Hepatocyte (in vitro differentiated cells): Measurements from ENCODE around the gene GRK6. TPM values are rescaled to one million over a fixed set of nuclear protein-coding genes. Genes with fewer than 3 reads are reported as not detected.

ENCODE experiments used
- DNase-seq: peaks from one replicate; pipeline ENCODE4 v3.0.0-alpha.2; 2016; ENCODE audit warnings: low spot score
- H2AFZ ChIP-seq: fragments of 200-600 bp; sonication (generic); 2 replicates; pipeline ENCODE4 v1.6.0; 2016; ENCODE audit warnings: antibody characterized with exemption, mild to moderate bottlenecking
- H3K27ac ChIP-seq: fragments of 200-600 bp; sonication (generic); 2 replicates; pipeline ENCODE4 v1.5.1; 2016; ENCODE audit warnings: mild to moderate bottlenecking
- H3K27me3 ChIP-seq: fragments of 200-600 bp; sonication (generic); 2 replicates; pipeline ENCODE4 v1.6.1; 2016
- H3K36me3 ChIP-seq: fragments of 200-600 bp; sonication (generic); replicated peaks from 2 replicates; pipeline ENCODE4 v1.5.1; 2016; ENCODE audit warnings: low read depth; ENCODE audit not compliant: insufficient read depth
- H3K4me1 ChIP-seq: fragments of 200-600 bp; sonication (generic); 2 replicates; pipeline ENCODE4 v1.5.1; 2016; ENCODE audit warnings: mild to moderate bottlenecking, moderate library complexity; ENCODE audit not compliant: insufficient read depth
- H3K4me2 ChIP-seq: fragments of 200-600 bp; sonication (generic); 2 replicates; pipeline ENCODE4 v1.6.0; 2016
- H3K4me3 ChIP-seq: fragments of 200-600 bp; sonication (generic); 2 replicates; pipeline ENCODE4 v1.5.1; 2016; ENCODE audit warnings: mild to moderate bottlenecking
- H3K79me2 ChIP-seq: fragments of 200-600 bp; sonication (generic); 2 replicates; pipeline ENCODE4 v1.6.0; 2017; ENCODE audit warnings: mild to moderate bottlenecking
- H3K9me2 ChIP-seq: fragments of 200-600 bp; sonication (generic); replicated peaks from 2 replicates; pipeline ENCODE4 v1.6.0; 2017; ENCODE audit warnings: mild to moderate bottlenecking; ENCODE audit not compliant: insufficient read depth
- H3K9me3 ChIP-seq: fragments of 200-600 bp; sonication (generic); 2 replicates; pipeline ENCODE4 v1.5.1; 2016; ENCODE audit warnings: low read depth, mild to moderate bottlenecking
- H4K20me1 ChIP-seq: fragments of 200-600 bp; sonication (generic); 2 replicates; pipeline ENCODE4 v1.6.0; 2016; ENCODE audit warnings: mild to moderate bottlenecking; ENCODE audit not compliant: insufficient read depth, poor library complexity, severe bottlenecking
- CTCF ChIP-seq: fragments of 200-600 bp; sonication (generic); IDR thresholded peaks from 2 replicates; pipeline ENCODE4 v1.5.1; 2016; ENCODE audit warnings: antibody characterized with exemption, mild to moderate bottlenecking; ENCODE audit not compliant: poor library complexity
- EZH2 ChIP-seq: fragments of 200-600 bp; sonication (generic); IDR thresholded peaks from 2 replicates; pipeline ENCODE4 v1.6.1; 2016; ENCODE audit warnings: antibody characterized with exemption, mild to moderate bottlenecking, borderline replicate concordance
- EZH2phosphoT487 ChIP-seq: fragments of 200-600 bp; sonication (generic); IDR thresholded peaks from one replicate; pipeline ENCODE4 v1.6.1; 2018; ENCODE audit warnings: antibody characterized with exemption, mild to moderate bottlenecking, low read depth, moderate library complexity; ENCODE audit not compliant: unreplicated experiment, severe bottlenecking
- WGBS: methylation state at CpG from one replicate; pipeline ENCODE4 v1.1.6; 2016; ENCODE audit warnings: low lambda C conversion rate; ENCODE audit errors: missing lambda C conversion rate; 5-methylcytosine and 5-hydroxymethylcytosine counted together
- polyA plus RNA-seq: library from polyadenylated mRNA; unstranded; fragments of >200 nt; fragmentation: Nextera tagmentation; extraction: Ambion mirVana; gene quantifications from 2 replicates; pipeline ENCODE4 v1.2.1, GENCODE V29; 2016
- total RNA-seq: library from RNA; depleted of rRNA; stranded (reverse); fragments of >200 nt; gene quantifications from 2 replicates; pipeline ENCODE4 v1.2.3, GENCODE V29; 2014

GRK6 gene
- total and polyA plus RNA-seq, 2 experiments from 2014 or later, result 29.3 to 31.1 TPM

GRCh38 chr5:177466861-177467260 is 40.4 kb downstream of the GRK6 start:
- H3K36me3 ChIP-seq, result peaks cover 5% of the 10 kb centered on the region
- TF ChIP-seq EZH2 (no peak), EZH2phosphoT487 (no peak), CTCF (no peak)
- no peak overlapping the region for H3K27ac ChIP-seq
- H3K4me3 ChIP-seq, result no peak overlapping the region
- peaks cover 39% of the 10 kb centered on the region for H4K20me1 ChIP-seq
- 100% methylated on average over 25 of the region's 25 CpGs for WGBS
- H3K4me2 ChIP-seq, result no peak overlapping the region
- peaks cover 42% of the 10 kb centered on the region for H3K79me2 ChIP-seq
- no peaks in the 10 kb centered on the region for H3K9me3 ChIP-seq
- H3K27me3 ChIP-seq, result no peaks in the 10 kb centered on the region
- no peak for DNase-seq
- peaks cover 10% of the 10 kb centered on the region for H3K4me1 ChIP-seq
- no peak overlapping the region for H2AFZ ChIP-seq
- H3K9me2 ChIP-seq, result no peaks in the 10 kb centered on the region

- Histone ChIP-seq H3K9me3 (no peaks in the 10 kb centered on the region), H3K4me1 (peaks cover 16% of the 10 kb centered on the region), H3K9me2 (no peaks in the 10 kb centered on the region), H3K4me2 (no peak overlapping the region), H3K36me3 (peaks cover 5% of the 10 kb centered on the region), H3K27me3 (no peaks in the 10 kb centered on the region), H3K27ac (no peak overlapping the region), H3K4me3 (no peak overlapping the region), H4K20me1 (peaks cover 45% of the 10 kb centered on the region), H3K79me2 (peaks cover 48% of the 10 kb centered on the region), H2AFZ (no peak overlapping the region)
- 98% methylated on average over 31 of the region's 31 CpGs for WGBS
- TF ChIP-seq CTCF (no peak), EZH2 (no peak), EZH2phosphoT487 (no peak)
- no peak for DNase-seq
Observed at GRCh38 chr5:177467436-177467835, 41.0 kb downstream of the GRK6 start.

- peaks cover 53% of the 10 kb centered on the region for H3K79me2 ChIP-seq
- no peak overlapping the region for H3K4me2 ChIP-seq
- WGBS, result 97% methylated on average over 2 of the region's 2 CpGs
- TF ChIP-seq EZH2, result no peak
- no peak for TF ChIP-seq EZH2phosphoT487
- TF ChIP-seq CTCF, result no peak
- H3K9me2 ChIP-seq, result no peaks in the 10 kb centered on the region
- peaks cover 5% of the 10 kb centered on the region for H3K36me3 ChIP-seq
- no peak overlapping the region for H3K4me3 ChIP-seq
- H3K4me1 ChIP-seq, result peaks cover 17% of the 10 kb centered on the region
- H2AFZ ChIP-seq, result no peak overlapping the region
- no peak overlapping the region for H3K27ac ChIP-seq
- peaks cover 47% of the 10 kb centered on the region for H4K20me1 ChIP-seq
- H3K9me3 ChIP-seq, result no peaks in the 10 kb centered on the region
- H3K27me3 ChIP-seq, result no peaks in the 10 kb centered on the region
- no peak for DNase-seq
Observed at GRCh38 chr5:177468329-177468684, 41.8 kb downstream of the GRK6 start.
